HG03196 (cell line): ENCODE measurements around the gene GNG13.
"Not testable (repeated sequence)": the region's sequence is repeated elsewhere in the genome, so short reads cannot be mapped to it uniquely, and the experiment has no call there.

Experiments
- ATAC-seq: cut with Tn5 transposase; IDR thresholded peaks from one replicate; pipeline ENCODE4 v1.9.1; 2021; ENCODE audit not compliant: unreplicated experiment

GNG13 gene

DNA sequence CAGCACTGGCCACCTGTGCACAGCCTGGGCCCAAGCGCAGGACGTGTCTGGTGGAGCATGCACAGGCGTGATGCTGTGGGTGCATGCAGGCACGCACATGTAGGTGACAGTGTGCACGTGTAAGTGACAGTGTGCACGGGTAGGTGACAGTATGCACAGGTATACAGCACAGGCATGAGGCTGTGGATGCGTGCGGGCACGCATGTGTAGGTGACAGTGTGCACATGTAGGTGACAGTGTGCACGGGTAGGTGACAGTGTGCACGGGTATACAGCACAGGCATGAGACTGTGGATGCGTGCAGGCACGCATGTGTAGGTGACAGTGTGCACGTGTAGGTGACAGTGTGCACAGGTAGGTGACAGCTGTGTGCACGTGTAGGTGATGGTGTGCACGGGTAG is 20.2 kb downstream of the GNG13 start:
- ATAC-seq: no peak

DNA sequence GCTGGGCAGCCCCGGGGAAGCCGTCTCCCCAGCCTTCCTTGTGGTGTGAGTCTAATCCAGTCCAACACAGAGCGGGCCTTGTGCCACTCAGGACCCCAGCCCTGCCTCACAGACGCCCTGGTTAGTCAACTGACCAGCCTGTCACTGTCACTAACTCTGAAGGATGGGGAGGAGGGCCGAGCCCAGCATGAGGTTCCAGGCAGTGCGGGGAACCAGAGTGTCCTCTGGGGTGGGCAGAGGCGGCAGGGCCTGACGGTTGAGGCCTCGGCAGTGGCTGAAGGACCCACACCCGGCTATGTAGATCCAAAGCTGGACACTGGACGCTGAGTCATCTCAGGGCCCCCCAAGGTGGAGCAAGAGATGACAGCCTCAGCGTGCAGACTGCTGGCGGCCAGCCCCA is 21.0 kb downstream of the GNG13 start:
- ATAC-seq: no peak

DNA sequence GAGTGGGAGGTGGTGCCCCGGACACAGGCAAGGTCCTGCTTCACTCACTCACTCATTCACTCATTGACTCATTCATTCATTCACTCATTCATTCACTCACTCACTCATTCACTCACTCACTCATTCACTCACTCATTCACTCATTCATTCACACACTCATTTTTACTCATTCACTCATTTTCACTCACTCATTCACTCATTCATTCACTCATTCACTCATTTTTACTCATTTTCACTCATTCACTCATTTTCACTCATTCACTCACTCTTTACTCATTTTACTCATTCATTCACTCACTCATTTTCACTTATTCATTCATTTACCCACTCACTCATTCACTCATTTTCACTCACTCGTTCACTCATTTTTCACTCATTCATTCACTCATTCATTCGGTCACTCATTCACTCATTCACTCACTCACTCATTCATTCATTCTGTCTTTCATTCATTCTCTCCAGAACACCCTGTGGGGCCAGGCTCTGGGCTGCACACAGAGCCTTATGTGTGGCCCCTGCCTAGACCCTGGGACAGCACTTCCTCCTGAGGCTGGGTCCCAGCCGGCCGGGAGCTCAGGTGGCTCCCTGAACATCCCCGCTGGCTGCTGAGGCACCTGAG is 21.5 kb downstream of the GNG13 start:
- ATAC-seq: no peak

DNA sequence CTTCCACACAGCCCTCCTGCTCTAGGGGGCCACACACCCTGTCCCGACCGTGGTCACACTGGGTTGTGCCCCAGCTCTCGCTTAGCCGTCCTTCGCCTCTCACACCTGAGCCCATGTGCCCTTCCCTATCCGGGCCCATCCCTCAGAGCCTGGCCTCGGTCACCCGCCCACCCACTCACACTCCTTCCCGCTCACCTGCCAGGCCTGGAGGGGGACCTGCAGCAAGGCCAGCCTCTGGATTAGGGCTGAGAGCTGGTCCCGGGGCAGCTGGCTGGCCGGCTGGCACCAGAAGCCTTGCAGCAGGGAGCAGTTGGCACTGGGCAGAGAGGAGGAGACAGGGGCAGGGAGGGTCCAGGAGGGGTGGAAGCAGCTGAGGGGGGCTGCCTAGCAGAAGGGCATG is 22.1 kb downstream of the GNG13 start:
- ATAC-seq: no peak

DNA sequence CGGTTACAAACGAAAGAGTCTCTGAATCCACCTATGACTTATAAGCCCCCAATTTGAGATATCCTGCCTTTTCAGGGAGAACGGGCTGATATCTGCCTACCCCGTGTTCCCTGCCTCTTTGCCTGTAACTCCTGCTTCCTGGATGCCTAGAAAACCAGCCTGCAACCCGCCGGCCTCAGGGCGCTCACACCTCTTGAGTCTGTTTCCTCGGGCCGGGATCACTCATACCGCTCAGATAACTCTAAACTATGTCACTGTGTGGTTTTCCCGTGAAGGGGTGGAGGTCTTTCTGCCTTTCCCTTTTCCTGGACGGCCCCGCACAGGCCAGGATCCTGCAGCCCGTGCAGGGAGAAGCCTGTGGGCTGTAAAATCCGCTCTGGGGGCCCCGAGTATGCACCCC is 22.7 kb downstream of the GNG13 start:
- no peak for ATAC-seq

DNA sequence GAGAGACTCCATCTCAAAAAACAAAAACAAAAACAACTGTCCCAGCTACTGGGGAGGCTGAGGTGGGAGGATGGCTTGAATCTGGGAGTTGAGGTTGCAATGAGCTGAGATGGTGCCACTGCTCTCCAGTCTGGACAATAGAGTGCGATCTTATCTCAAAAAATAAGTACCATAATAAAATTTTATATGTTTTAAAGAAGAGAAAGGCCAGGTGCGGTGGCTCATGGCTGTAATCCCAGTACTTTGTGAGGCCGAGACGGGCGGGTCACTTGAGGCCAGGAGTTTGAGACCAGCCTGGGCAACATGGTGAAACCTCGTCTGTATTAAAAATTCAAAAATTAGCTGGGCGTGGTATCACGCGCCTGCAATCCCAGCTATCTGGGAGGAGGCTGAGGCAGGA is 23.7 kb downstream of the GNG13 start:
- ATAC-seq: no peak

DNA sequence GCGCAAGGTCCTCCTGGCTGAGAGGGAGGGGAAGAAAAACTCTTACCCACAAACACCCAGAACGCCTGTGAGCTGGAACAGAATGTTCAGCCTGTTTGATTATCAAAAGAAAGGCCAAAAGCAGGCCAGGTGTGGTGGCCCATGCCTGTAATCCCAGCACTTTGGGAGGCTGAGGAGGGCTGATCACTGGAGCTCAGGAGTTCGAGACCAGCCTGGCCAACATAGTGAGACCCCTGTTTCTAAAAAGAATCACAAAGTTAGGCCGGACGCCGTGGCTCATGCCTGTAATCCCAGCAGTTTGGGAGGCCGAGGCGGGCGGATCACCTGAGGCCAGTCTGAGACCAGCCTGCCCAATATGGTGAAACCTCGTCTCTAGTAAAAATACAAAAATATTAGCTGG is 24.2 kb downstream of the GNG13 start:
- ATAC-seq: not testable (repeated sequence)

DNA sequence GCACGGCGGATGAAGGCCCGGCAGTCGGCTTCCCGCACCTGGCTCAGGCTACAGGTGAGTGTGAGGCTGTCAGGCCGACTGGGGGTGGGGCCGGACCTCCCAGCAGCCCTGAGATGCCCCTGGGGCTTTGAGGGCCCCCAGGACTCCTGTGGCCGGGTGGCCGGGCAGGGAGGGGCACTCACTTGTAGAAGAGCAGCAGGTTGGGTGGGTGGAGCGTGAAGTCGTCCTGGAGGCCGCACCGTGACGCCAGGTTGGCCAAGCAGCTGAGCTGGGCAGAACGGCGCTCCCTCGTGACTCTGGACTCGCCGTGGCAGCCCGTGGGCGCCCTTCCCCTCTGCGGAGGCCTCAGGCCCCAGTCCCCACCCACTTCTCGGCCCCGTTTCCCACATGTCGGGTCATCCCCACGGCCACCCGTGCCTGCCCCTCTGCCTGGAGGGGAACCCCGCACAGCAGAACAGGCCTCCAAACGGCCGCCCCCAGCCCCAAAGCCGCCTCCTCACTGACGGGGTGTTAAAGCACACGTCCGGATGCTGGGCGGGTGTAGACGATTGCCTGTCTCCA is 25.2 kb downstream of the GNG13 start:
- no peak for ATAC-seq

DNA sequence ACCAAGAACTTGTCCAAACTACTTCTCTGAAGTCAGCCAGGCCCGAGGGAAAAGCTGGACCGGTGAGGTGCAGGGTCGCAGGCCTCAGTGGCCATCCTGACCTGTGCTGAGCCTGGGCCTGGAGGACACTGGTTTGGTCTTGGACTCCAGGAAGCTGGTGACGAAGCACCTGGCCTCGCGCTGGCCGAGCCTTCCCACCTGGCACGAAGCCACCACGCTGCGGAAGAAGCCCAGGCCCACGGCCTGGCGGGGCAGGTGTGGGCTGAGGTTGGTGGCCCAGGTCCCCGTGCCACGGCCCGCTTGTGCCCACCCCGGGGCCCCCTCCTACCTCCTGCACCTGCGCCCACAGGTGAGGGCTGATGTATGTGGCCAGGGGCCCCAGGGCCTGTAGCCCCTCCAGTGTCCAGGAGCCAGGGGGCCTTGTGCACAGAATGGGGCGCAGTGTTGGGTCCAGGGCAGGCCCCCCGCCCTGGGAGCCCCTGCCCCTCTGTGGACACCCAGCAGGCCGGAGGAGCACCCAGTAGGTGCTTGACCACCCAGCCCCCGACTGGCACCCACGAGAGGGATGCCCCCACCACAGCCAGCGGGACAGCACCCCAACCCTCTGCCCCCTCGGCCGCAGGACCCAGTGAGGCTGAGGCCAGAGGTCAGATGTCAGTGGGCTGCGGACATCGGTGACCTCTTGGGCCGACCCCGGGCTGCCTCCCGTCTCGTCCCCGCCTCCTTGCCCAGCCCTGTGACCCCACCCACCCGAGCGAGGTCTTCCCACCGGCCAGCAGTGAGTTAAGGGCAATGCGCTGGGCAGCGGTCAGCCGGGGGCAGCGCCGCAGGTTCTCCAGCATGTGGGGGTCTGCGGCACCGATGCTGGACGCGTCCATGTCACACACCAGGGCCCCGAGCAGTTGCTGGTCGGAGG is 26.2 kb downstream of the GNG13 start:
- ATAC-seq: no peak

DNA sequence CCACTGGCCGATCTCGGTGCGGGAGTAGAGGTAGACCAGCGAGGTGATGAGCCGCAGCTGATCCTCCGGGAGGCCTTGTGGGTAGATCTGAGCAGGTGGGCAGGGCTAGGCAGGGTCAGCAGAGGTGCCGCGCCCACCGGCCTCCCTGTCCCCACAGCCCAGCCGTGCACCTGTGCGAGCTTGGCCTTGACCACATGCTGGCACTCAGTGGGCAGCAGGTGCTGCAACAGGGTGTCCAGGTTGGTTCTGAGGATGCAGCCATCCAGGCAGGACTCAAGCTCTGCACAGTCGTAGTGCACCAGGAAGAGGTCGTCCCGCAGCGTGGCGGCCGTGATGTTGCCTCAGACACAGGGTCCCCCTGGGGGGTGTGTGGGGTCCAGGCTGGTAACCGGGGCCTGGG is 27.6 kb downstream of the GNG13 start:
- ATAC-seq: no peak

DNA sequence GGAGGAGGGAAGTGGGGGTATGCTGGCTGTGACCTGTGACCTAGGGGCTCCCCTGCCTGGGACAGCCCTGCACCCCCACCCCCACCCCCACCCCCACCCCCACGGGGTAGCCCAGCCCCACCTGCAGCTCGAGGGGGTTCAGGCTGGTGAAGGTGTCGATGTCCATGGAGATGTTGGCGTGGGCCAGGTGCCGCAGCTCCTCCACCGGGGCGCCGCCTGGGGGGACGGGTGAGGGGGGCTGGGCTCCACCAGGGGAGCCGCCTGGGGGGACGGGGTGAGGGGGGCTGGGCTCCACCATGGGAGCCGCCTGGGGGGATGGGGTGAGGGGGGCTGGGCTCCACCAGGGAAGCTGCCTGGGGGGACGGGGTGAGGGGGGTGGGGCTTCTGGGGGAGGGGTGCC is 30.1 kb downstream of the GNG13 start:
- ATAC-seq: no peak

DNA sequence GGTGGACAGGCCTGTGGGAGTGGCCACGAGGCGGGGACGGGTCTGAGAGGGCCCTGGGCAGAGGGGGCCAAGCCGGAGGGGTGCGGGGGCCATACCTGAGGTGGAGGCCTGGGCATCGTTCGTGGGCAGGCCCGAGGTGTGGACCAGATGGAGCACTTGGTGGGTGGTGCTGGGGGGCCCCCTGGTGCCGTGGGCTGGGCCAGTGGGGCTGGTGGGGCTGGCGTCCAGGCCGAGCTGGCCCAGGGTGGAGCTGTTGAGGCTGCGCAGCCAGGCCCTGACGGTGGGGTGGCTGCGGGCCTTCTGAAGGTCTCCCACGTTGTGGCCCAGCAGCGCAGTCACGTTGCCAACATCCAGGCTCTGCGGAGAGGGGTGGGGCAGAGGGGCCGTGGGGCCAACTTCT is 30.6 kb downstream of the GNG13 start:
- no peak for ATAC-seq

DNA sequence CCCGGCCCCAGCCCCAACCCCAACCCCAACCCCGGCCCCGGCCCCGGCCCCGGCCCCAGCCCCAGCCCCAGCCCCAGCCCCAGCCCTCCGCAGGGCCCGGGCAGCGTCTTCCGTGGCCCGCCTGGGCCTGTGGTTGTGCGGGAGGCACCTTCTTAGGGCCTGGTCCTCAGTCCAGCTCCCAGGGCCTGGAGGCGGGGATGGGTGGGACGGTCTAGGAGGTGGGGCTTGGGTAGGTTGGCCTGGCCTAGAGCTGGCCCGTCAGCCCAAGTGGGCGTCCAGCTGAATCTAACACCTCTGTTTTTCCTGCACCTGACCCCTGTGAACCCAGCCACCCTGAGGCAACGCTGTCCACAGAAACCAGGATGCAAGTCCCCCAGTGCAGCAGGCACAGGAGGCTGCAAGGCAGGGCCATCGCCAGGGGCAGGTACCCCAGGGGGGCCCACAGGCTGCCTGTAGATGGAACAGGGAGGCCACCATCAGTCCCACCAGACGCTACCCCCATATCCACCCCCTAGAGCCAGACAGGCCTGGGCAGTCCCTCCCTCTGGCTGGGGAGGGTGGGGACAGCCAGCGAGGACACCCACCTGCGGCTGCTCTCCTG is 31.2 kb downstream of the GNG13 start:
- ATAC-seq: no peak

DNA sequence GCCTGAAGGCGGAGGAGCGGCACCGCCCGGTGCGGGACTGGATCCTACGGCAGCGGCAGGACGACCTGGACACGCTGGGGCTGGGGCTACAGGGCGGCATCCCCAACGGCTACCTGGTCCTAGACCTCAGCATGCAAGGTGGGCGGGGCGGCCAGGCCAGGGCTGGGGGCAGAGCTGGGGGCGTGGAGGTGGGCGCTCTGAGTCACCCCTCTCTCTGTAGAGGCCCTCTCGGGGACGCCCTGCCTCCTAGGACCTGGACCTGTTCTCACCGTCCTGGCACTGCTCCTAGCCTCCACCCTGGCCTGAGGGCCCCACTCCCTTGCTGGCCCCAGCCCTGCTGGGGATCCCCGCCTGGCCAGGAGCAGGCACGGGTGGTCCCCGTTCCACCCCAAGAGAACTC is 32.1 kb downstream of the GNG13 start:
- no peak for ATAC-seq

DNA sequence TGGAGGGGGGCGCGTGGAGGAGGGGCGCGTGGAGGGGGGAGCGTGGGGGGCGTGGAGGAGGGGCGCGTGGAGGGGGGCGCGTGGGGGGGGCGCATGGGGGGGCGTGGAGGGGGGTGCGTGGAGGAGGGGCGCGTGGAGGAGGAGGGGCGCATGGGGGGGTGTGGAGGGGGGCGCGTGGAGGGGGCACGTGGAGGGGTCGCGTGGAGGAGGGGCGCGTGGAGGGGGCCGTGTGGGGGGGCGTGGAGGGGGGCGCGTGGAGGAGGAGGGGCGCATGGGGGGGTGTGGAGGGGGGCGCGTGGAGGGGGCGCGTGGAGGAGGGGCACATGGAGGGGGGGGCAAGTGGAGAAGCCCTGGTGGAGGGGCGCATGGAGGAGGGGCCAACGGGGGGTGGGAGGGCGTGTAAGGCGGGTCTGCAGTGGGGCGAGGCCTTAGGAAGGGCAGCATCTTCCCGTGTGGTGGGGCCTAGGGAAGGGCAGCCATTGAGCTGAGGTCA is 32.7 kb downstream of the GNG13 start:
- no peak for ATAC-seq

DNA sequence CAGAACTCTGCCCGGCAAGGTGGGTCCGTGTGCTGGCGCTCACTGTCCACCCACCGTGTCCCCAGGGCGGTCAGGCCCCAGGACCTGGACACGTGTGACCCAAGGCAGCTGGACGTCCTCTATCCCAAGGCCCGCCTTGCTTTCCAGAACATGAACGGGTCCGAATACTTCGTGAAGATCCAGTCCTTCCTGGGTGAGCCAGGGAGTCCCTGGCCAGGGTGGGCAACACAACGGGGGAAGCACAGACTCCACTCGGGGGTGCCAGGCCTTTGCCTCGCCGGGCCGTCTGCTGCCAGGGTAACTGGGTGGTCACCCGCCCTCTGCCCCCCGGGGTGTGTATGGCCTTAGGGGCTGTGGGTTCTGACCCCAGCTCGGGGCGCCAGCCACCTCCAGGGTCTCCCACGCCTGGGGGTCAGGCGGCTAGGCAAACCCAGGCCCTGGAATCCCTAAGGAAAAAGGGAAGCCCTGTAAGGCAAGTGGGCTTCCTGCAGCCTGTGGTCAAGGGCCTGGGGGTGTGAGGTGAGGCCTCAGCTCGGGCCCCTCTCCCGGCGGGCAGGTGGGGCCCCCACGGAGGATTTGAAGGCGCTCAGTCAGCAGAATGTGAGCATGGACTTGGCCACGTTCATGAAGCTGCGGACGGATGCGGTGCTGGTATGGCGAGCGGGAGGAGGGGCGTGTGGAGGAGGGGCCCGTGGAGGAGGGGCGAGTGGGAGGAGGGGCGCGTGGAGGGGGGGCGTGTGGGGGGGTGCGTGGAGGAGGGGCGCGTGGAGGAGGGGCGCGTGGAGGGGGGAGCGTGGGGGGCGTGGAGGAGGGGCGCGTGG is 33.5 kb downstream of the GNG13 start:
- no peak for ATAC-seq

DNA sequence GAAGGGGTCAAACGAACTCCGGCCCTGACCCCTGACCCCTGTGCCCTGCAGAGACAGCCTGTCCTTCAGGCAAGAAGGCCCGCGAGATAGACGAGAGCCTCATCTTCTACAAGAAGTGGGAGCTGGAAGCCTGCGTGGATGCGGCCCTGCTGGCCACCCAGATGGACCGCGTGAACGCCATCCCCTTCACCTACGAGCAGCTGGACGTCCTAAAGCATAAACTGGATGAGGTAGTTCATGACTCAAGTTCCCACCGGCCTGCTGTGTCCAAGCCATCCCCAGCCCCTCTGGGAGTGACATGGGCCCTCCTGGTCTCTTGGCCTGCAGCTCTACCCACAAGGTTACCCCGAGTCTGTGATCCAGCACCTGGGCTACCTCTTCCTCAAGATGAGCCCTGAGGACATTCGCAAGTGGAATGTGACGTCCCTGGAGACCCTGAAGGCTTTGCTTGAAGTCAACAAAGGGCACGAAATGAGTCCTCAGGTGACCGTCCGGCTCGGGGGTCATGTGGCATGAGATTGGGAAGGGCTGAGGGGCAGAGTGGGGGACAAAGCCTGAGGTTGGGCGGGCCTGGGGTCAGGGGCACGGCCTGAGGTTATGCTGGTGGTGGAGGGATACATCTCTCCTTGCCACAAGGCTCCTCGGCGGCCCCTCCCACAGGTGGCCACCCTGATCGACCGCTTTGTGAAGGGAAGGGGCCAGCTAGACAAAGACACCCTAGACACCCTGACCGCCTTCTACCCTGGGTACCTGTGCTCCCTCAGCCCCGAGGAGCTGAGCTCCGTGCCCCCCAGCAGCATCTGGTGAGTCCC is 34.3 kb downstream of the GNG13 start:
- no peak for ATAC-seq

DNA sequence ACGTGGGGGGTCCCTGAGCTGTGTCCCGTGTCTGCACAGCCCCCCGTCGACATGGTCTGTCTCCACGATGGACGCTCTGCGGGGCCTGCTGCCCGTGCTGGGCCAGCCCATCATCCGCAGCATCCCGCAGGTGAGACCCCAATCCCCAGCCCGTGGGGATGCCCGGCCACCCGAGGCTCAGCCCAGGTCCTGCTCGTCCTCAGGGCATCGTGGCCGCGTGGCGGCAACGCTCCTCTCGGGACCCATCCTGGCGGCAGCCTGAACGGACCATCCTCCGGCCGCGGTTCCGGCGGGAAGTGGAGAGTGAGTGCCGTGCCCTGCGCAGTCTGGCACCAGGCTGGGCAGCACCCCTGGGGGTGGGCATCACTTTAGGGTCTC is 35.1 kb downstream of the GNG13 start:
- no peak for ATAC-seq

DNA sequence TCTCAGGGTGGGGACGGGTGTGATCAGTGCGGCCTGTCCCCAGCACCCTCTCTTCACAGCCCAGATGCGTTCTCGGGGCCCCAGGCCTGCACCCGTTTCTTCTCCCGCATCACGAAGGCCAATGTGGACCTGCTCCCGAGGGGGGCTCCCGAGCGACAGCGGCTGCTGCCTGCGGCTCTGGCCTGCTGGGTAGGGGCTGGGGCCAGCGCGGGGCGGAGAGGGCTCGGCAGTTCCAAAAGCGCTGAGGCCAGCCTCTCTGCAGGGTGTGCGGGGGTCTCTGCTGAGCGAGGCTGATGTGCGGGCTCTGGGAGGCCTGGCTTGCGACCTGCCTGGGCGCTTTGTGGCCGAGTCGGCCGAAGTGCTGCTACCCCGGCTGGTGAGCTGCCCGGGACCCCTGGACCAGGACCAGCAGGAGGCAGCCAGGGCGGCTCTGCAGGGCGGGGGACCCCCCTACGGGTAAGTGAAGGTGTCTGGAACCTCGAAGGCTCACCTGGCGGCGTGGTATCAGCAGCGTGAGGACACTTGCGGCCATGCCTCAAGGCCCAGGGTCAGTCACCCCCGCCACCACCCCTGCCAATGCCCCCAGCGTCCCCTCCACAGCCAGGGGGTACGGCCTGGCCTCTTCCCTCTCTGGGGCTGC is 35.6 kb downstream of the GNG13 start:
- no peak for ATAC-seq
